Uterus (tissue), 4 donors: Measurements from ENCODE around the gene ABAT. TPM values are rescaled to one million over a fixed set of nuclear protein-coding genes. Genes with fewer than 3 reads are reported as not detected.

ENCODE experiments used
- DNase-seq, 2 donors: peaks; one replicate each; pipeline ENCODE4 v3.0.0-alpha.2; 2019 to 2020
- H3K27ac ChIP-seq, 2 donors: fragments of 200-600 bp; sonication (generic); 1 replicate in 1 of 2; 2 replicates in 1 of 2; pipeline ENCODE4 v1.5.1; 2016 to 2018
- H3K27me3 ChIP-seq, 2 donors: fragments of 200-600 bp; sonication (generic); one replicate each; pipeline ENCODE4 v1.5.1; 2018 to 2019; ENCODE audit warnings: control low read depth in 1 of 2
- H3K36me3 ChIP-seq, 2 donors: fragments of 200-600 bp; sonication (generic); one replicate each; pipeline ENCODE4 v1.5.1; 2019; ENCODE audit warnings: control low read depth in 1 of 2
- H3K4me1 ChIP-seq, 2 donors: fragments of 200-600 bp; sonication (generic); one replicate each; pipeline ENCODE4 v1.5.1; 2018 to 2019; ENCODE audit warnings: control low read depth in 1 of 2
- H3K4me3 ChIP-seq, 2 donors: fragments of 200-600 bp; sonication (generic); 1 replicate in 1 of 2; 2 replicates in 1 of 2; pipeline ENCODE4 v1.5.1; 2018 to 2019; ENCODE audit warnings: mild to moderate bottlenecking in 1 of 2
- H3K9me3 ChIP-seq, 2 donors: fragments of 200-600 bp; sonication (generic); one replicate each; pipeline ENCODE4 v1.5.1; 2019; ENCODE audit warnings: control low read depth in 1 of 2
- CTCF ChIP-seq, 4 experiments: fragments of 200-600 bp in 2 of 4; fragments of 450-650 bp in 2 of 4; sonication (generic) in 2 of 4; IDR thresholded peaks; one replicate each; pipeline ENCODE4 v1.5.1; 2016 to 2019; ENCODE audit warnings: antibody characterized with exemption in 4 of 4, mild to moderate bottlenecking in 2 of 4, moderate library complexity in 1 of 4
- POLR2A ChIP-seq, 2 donors: fragments of 450-650 bp; IDR thresholded peaks; one replicate each; pipeline ENCODE4 v1.6.1; 2016; ENCODE audit warnings: antibody characterized with exemption in 2 of 2, mild to moderate bottlenecking in 1 of 2, moderate library complexity in 1 of 2
- intact Hi-C: fragments of 100-400 bp; cut with DNase I; formaldehyde crosslinking; loops from one replicate; pipeline ENCODE4 v1.15.1; 2023; ENCODE audit warnings: low total_unique reads
- total RNA-seq, 4 donors: library from RNA; depleted of rRNA in 3 of 4; stranded (reverse); fragments of >200 nt in 3 of 4; gene quantifications; one replicate each; pipeline versions ENCODE4 v1.1.0 to v1.2.4, GENCODE V29; 2014 to 2023
- donor health status: DM: yes; HTN: yes; CAD: no.

ABAT gene
- total RNA-seq, 4 donors from 2014 or later: 1.0 to 11.0 (median 6.7) TPM

GRCh38 chr16:8673611-8674412 lies 605 bp upstream of the ABAT start:
- intact Hi-C loops: no loop called here
- peak overlapping the region; percentile 52 to 68 for H3K4me3 ChIP-seq
- DNase-seq: no peak

GRCh38 chr16:8675183-8676159 lies 1.1 kb downstream of the ABAT start:
- no peaks in the 10 kb centered on the region for H3K36me3 ChIP-seq
- H3K9me3 ChIP-seq: no peaks in the 10 kb centered on the region
- H3K4me1 ChIP-seq: no peaks in the 10 kb centered on the region
- no peaks in the 10 kb centered on the region for H3K27me3 ChIP-seq
- no peak for TF ChIP-seq CTCF (IDR thresholded peaks at IDR 0.05)
- DNase-seq: no peak
- no peak overlapping the region for H3K27ac ChIP-seq
- intact Hi-C loops: no loop called here
- peak overlapping the region; percentile 52 to 68 for H3K4me3 ChIP-seq

More at GRCh38 chr16:8673611-8674412, 605 bp upstream of the ABAT start:
- no peak for TF ChIP-seq CTCF (IDR thresholded peaks at IDR 0.05)
- no peak for TF ChIP-seq POLR2A (IDR thresholded peaks at IDR 0.05)
- H3K4me1 ChIP-seq: no peaks in the 10 kb centered on the region
- peak overlapping the region in 1 of 2 donors; percentile 58 for H3K27ac ChIP-seq
- no peaks in the 10 kb centered on the region for H3K36me3 ChIP-seq
- H3K27me3 ChIP-seq: no peaks in the 10 kb centered on the region
- no peaks in the 10 kb centered on the region for H3K9me3 ChIP-seq

- Histone ChIP-seq H3K36me3 (no peaks in the 10 kb centered on the region), H3K4me1 (no peaks in the 10 kb centered on the region), H3K27me3 (no peaks in the 10 kb centered on the region), H3K9me3 (no peaks in the 10 kb centered on the region), H3K4me3 (no peak overlapping the region), H3K27ac (no peak overlapping the region)
- TF ChIP-seq POLR2A (IDR thresholded peaks at IDR 0.05): no peak
- no peak for TF ChIP-seq CTCF (IDR thresholded peaks at IDR 0.05)
- DNase-seq: no peak
- intact Hi-C loops: no loop called here
These were observed 1.7 kb downstream of the ABAT start for GRCh38 chr16:8676160-8676547.

GRCh38 chr16:8676737-8677375 lies 2.4 kb downstream of the ABAT start:
- no peak for DNase-seq
- H3K4me3 ChIP-seq: no peak overlapping the region
- TF ChIP-seq POLR2A (IDR thresholded peaks at IDR 0.05) (no peak), CTCF (IDR thresholded peaks at IDR 0.05) (no peak)
- no peaks in the 10 kb centered on the region for H3K36me3 ChIP-seq
- intact Hi-C loops: no loop called here
- H3K27me3 ChIP-seq: no peaks in the 10 kb centered on the region
- H3K4me1 ChIP-seq: no peaks in the 10 kb centered on the region
- no peaks in the 10 kb centered on the region for H3K9me3 ChIP-seq
- no peak overlapping the region for H3K27ac ChIP-seq
